SKM-1 treated with dmso at 0.1 percent for 144 hours (cell line): ENCODE results near the gene TPI1.

Source experiments
- DNase-seq: peaks from one replicate; lab custom pipeline; 2025; ENCODE audit not compliant: unreplicated experiment; lab: John Stamatoyannopoulos, UW

Gene TPI1

DNA sequence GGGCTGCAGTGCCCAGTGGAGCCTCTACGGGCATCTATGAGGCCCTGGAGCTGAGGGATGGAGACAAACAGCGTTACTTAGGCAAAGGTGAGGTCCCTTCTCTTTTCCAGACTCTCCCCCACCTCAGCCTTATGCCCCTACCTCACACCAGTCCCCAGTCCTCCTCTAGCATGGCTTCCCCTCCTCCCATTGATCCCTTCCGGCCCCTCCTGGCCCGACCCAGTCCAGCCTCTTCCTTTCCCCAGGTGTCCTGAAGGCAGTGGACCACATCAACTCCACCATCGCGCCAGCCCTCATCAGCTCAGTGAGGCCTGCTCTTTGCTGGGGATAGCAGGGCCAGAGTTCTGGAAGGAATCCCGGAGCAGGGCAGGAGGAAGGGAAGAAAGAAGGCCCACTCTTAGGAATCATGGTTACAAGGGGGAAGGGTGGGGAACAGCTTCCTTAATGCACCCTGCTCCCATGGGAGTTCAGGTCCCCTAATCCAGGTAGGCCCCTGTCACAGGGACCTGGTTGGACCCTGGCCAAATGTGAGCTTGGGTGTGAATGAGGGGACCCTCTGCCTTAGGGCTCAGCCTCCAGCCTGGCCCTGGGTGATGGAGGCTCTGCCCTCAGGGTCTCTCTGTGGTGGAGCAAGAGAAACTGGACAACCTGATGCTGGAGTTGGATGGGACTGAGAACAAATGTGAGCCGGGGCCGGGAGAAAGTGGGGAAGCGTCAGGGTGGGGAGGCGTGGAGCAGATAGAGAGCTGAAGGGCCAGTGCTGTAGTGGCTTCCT is 49.3 kb downstream of the TPI1 start:
- no peak for DNase-seq

DNA sequence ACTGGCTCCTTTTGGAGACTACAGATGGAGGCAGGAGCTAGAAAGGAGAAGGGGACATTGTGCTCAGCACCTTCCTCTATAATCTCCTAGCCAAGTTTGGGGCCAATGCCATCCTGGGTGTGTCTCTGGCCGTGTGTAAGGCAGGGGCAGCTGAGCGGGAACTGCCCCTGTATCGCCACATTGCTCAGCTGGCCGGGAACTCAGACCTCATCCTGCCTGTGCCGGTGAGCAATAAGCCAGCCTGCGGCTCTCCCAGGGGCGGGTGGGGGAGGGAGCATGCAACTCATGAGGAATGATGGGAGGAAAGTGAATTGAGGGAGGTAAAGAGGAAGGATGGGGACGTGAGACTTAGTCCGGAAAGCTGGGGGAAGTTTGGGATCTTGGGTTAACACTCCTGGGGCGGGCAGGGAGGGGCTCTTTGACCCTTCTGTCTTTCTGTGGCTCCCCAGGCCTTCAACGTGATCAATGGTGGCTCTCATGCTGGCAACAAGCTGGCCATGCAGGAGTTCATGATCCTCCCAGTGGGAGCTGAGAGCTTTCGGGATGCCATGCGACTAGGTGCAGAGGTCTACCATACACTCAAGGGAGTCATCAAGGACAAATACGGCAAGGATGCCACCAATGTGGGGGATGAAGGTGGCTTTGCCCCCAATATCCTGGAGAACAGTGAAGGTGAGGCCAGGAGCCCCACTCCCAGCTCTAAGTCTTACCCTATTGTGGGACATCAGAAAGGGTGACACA is 50.3 kb downstream of the TPI1 start:
- DNase-seq, result no peak

DNA sequence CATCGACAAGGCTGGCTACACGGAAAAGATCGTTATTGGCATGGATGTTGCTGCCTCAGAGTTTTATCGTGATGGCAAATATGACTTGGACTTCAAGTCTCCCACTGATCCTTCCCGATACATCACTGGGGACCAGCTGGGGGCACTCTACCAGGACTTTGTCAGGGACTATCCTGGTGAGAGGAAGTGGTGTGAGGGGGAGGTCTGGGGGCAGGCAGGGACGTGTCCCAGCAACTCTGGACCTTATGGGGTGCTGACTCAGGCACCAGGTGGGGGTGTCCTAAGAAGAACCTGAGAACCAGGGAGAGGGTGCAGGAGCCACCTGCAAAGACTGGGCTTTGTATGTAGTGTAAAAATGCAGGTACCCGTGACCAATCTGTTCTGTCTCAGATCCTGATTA is 52.3 kb downstream of the TPI1 start:
- no peak for DNase-seq
